Right lobe of liver (tissue), 6 donors: ENCODE data around the gene EDEM2. TPM values are rescaled to one million over a fixed set of nuclear protein-coding genes. Genes with fewer than 3 reads are reported as not detected.

Experiments used
- ATAC-seq, 4 donors: fragments of 200-7000 bp; cut with Tn5 transposase; one replicate each; pipeline ENCODE4 v1.9.1; 2020; ENCODE audit warnings: mild to moderate bottlenecking in 4 of 4, moderate library complexity in 4 of 4
- DNase-seq, 3 donors: peaks; one replicate each; pipeline ENCODE4 v3.0.0-alpha.2; 2020
- H3K27ac ChIP-seq, 3 donors: fragments of 200-600 bp; one replicate each; pipeline ENCODE4 v1.8.0; 2022
- H3K27me3 ChIP-seq, 2 donors: fragments of 200-600 bp; one replicate each; pipeline ENCODE4 v1.8.0; 2022
- H3K36me3 ChIP-seq, 4 donors: fragments of 200-600 bp; sonication (generic) in 1 of 4; one replicate each; pipeline versions ENCODE4 v1.5.1 to v1.8.0; 2017 to 2022; ENCODE audit warnings: control low read depth in 1 of 4
- H3K4me1 ChIP-seq, 4 donors: fragments of 200-600 bp; sonication (generic) in 1 of 4; one replicate each; pipeline versions ENCODE4 v1.5.1 to v1.8.0; 2017 to 2022; ENCODE audit warnings: control low read depth in 1 of 4
- H3K4me3 ChIP-seq, 3 donors: fragments of 200-600 bp; one replicate each; pipeline ENCODE4 v1.8.0; 2022
- H3K9me3 ChIP-seq, 4 donors: fragments of 200-600 bp; sonication (generic) in 1 of 4; one replicate each; pipeline versions ENCODE4 v1.5.1 to v1.8.0; 2017 to 2022; ENCODE audit warnings: control low read depth in 1 of 4
- CTCF ChIP-seq, 4 donors: fragments of 200-600 bp in 3 of 4; fragments of 450-650 bp in 1 of 4; IDR thresholded peaks; one replicate each; pipeline versions ENCODE4 v1.5.1 to v1.8.0; 2016 to 2022; ENCODE audit warnings: antibody characterized with exemption in 4 of 4, mild to moderate bottlenecking in 2 of 4
- POLR2A ChIP-seq: fragments of 450-650 bp; IDR thresholded peaks from one replicate; pipeline ENCODE4 v1.6.1; 2017; ENCODE audit warnings: antibody characterized with exemption, mild to moderate bottlenecking
- WGBS: methylation state at CpG from one replicate; pipeline ENCODE4 v1.1.6; 2018; ENCODE audit warnings: low coverage, low lambda C conversion rate; ENCODE audit not compliant: insufficient coverage; ENCODE audit errors: missing lambda C conversion rate; 5-methylcytosine and 5-hydroxymethylcytosine counted together
- intact Hi-C, 2 donors: fragments of 100-400 bp; cut with DNase I; formaldehyde crosslinking; loops; one replicate each; pipeline versions ENCODE4 v1.11.2 to v1.14.1; 2022
- total RNA-seq, 6 experiments: library from RNA; depleted of rRNA in 2 of 6; stranded (reverse); fragments of >200 nt in 2 of 6; fragmentation: NEBNext Ultra II Directional in 3 of 6; extraction: Animal tissue kit (Norgen Biotek cat#: 25700) in 3 of 6; gene quantifications; one replicate each; pipeline versions ENCODE4 v1.1.0 to v1.2.4, GENCODE V29; 2016 to 2023
- donor health status: DM: no; HTN: yes; CAD: no.
- donor health status: DM: no; HTN: no; CAD: no.
- donor health status: DM: no; HTN: no; CAD: no.
- donor health status: DM: no; HTN: yes; CAD: no.
- donor health status: DM: no; HTN: yes; CAD: no.

Gene EDEM2
- total RNA-seq, 6 experiments from 2014 or later: 20.1 to 28.0 (median 23.9) TPM

DNA sequence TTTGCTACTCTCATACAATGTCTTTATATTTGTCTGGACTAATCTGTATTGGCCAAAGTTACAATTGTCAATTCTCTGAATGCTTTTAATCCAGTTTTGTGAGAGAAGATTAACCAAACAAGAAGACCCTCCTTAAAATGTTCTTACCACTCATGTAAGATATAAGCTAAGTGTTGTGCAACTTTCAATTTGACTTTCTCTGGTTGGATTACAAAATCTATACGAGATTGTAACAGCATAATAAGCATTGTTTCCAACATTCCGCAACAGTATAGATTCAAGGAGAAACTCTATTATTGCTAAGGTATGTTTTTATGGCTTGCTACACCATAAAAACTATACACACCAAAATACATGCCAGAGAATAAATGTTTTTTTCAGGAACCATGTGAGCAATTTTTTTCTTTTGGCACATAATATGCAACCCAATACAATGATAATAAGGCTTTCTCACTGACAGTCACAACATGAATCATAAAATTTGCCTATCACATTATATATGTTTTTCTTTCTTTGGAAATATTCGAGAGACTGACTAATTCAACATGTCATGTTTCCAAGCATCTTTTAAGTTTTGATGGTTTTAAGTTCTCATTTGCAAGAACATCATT lies 42.3 kb downstream of the EDEM2 start:
- Histone ChIP-seq H3K4me3 (no peak overlapping the region), H3K4me1 (no peaks in the 10 kb centered on the region), H3K27ac (no peak overlapping the region), H3K36me3 (no peaks in the 10 kb centered on the region), H3K9me3 (no peaks in the 10 kb centered on the region), H3K27me3 (no peaks in the 10 kb centered on the region)
- WGBS: 62% methylated on average over 3 of the region's 3 CpGs
- ATAC-seq: no peak
- no peak for TF ChIP-seq CTCF (IDR thresholded peaks at IDR 0.05)
- TF ChIP-seq POLR2A: no peak
- intact Hi-C loops: no loop called here
- no peak for DNase-seq

DNA sequence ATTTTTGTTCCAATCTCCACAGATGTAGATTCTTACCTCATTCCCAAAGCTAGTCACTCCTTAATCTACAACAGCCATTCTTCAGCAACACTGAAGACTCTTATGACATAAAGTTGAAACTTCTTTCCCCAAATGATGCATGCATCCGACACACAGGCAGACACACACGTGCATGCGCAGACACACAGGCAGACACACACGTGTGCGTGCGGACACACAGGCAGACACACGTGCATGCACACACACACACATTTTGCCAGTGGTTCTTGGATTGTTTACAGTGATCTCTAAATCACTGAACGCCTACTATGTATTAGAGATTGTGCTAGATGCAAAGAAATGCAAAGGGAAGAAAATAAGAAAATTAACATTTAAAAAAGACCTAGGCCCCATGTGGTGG lies 45.5 kb downstream of the EDEM2 start:
- no peak for DNase-seq
- H3K9me3 ChIP-seq: no peaks in the 10 kb centered on the region
- H3K27me3 ChIP-seq: no peaks in the 10 kb centered on the region
- H3K27ac ChIP-seq: no peak overlapping the region
- intact Hi-C loops: no loop called here
- no peaks in the 10 kb centered on the region for H3K36me3 ChIP-seq
- no peak overlapping the region for H3K4me3 ChIP-seq
- no peaks in the 10 kb centered on the region for H3K4me1 ChIP-seq
- no peak for ATAC-seq
- no peak for TF ChIP-seq CTCF (IDR thresholded peaks at IDR 0.05)
- TF ChIP-seq POLR2A: no peak
- WGBS: 81% methylated on average over 8 of the region's 8 CpGs

DNA sequence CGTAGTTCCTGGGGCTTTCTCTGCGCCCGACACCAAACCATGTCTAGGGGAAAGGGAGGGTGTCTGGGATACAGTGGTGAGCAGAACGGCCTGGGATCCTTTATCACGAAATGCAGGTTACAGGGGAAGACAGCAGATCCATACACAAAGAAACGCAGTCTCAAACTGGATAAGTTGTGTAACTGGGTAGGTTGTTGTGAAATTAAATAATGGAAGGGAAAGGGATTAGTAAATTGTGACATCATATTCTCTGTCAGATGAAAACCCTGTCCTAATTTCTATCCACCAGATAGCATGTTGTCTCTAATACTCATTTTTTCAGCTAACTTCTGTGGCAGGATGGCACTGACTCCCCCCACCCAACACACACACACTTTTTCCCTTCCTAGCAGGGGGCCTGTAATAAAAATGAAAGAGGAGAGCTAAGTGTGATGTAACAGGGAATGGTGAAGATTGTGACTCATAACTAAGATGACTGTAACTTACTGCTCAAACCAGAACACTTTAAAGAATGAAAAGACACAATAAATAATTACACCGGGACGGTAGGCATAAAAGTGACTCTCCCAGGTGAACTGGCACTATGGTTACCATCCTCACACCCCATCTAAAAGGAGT lies 53.8 kb downstream of the EDEM2 start:
- 59% methylated on average over 8 of the region's 8 CpGs for WGBS
- Histone ChIP-seq H3K4me1 (peaks cover 0 to 16% (median 1%) of the 10 kb centered on the region in 4 donors), H3K36me3 (no peaks in the 10 kb centered on the region), H3K9me3 (no peaks in the 10 kb centered on the region), H3K4me3 (peak overlapping the region in 2 of 3 donors; percentile 84 to 90), H3K27ac (peak overlapping the region; percentile 79 to 91 (median 89)), H3K27me3 (no peaks in the 10 kb centered on the region)
- no peak for TF ChIP-seq POLR2A
- no peak for TF ChIP-seq CTCF (IDR thresholded peaks at IDR 0.05)
- ATAC-seq (no peak), DNase-seq (no peak)
- intact Hi-C loops: loop anchor here in 1 of 2 donors (10.0 kb wide), 1 partner anchor 51 kb away; the partner anchor contains the start of gene EDEM2

DNA sequence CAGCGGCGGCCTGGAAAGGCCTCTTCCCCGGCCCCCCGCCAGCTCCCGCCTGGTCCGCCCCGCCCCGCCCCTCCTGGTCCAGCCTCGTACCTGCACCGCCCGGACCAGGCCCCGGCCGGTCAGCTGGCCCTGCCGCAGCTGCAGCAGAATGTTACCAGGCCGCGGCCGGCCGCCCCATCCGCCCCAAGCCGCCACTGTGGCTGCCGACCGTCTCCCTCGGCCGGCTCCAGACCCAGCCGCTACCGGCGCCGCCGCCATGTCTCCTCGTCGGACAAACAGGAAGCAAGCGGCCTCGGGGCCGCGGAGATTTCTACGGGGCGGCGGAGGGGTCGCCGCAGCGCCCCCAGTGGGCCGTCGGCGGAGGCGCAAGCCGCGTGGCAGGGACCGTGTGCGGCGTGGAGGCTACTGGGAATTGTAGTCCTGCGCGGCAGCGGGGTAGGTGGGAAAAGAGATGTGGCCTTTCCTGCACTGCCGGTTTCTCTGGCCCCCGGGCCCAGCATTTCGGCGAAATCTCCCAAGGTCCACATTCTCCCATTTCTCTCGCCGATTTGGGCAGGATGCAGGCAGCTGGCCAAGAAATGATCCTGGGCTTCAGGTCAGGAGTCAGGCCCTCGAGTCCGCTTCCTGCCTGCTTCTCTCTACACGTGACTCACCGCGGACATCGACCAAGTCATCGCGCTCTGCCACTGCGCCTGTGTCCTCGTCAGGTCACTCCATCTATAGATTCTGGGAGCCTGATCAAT lies 54.4 kb downstream of the EDEM2 start, which contains the start of gene TRPC4AP:
Gene TRPC4AP (minus strand): TSS at position 284 of the 743 bp plus-strand sequence. CDS start 26 bp downstream, at position 258.
- H3K36me3 ChIP-seq: no peaks in the 10 kb centered on the region
- intact Hi-C loops: loop anchor here in 1 of 2 donors (10.0 kb wide), 1 partner anchor 52 kb away; the partner anchor contains the start of gene EDEM2
- 0% methylated on average over 15 of the region's 69 CpGs for WGBS

More for the DNA sequence above, 54.4 kb downstream of the EDEM2 start, which contains the start of gene TRPC4AP:
- Histone ChIP-seq H3K27me3 (no peaks in the 10 kb centered on the region), H3K4me1 (peaks cover 0 to 16% (median 4%) of the 10 kb centered on the region in 4 donors), H3K9me3 (no peaks in the 10 kb centered on the region), H3K4me3 (peak within 1 kb of the TSS; percentile 61 to 90 (median 84)), H3K27ac (peak within 1 kb of the TSS; percentile 79 to 91 (median 89))
- DNase-seq: peak; percentile 92 to 93 (median 92)
- TF ChIP-seq CTCF (IDR thresholded peaks at IDR 0.05) (peak; percentile 95 to 99 (median 98)), POLR2A (peak; percentile 82)
- ATAC-seq: peak; percentile 93 to 97 (median 96)
